NT2/D1 (cell line): ENCODE results near the gene SH3D21.

ENCODE experiments used
- SUZ12 ChIP-seq: IDR thresholded peaks from 2 replicates; pipeline ENCODE4 v1.6.1; 2011; ENCODE audit not compliant: insufficient read length, insufficient read depth; ENCODE audit errors: extremely low read depth
- YY1 ChIP-seq: IDR thresholded peaks from 2 replicates; pipeline ENCODE4 v1.6.1; 2011; ENCODE audit not compliant: insufficient read length, insufficient read depth
- ZNF274 ChIP-seq: IDR thresholded peaks from 2 replicates; pipeline ENCODE4 v1.6.1; 2011; ENCODE audit warnings: mild to moderate bottlenecking, low read depth, low read length

DNA sequence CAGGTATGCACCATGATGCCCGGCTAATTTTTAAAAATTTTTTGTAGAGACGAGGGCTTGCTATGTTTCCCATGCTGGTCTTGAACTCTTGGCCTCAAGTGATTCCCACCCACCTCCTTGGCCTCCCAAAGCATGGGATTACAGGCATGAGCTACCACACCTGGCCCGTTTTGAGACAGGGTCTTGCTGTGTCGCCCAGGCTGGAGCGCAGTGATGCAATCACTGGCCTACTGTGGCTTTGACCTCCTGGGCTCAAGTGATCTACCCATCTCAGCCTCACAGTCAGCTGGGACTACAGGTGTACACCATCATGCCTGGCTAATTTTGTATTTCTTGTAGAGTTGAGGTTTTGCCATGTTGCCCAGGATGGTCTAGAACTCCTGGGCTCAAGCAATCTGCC lies 7.5 kb upstream of the SH3D21 start:
- TF ChIP-seq SUZ12 (no peak), ZNF274 (no peak), YY1 (no peak)
